ENCODE results near the gene HOXA2.

GRCh38 chr7:27112955-27113949 lies 10.8 kb upstream of the HOXA2 start:
- TF ChIP-seq USF2 (IDR thresholded peaks at IDR 0.05; ENCODE audit: low read length) (no peak), POLR2A (IDR thresholded peaks at IDR 0.05; ENCODE audit: control extremely low read depth in 1 of 2, low read depth in 2 of 2, low read length in 2 of 2) (no peak), RXRA (IDR thresholded peaks at IDR 0.05; ENCODE audit: insufficient read depth, low read depth, low read length) (no peak), JUND (IDR thresholded peaks at IDR 0.05; ENCODE audit: low read length) (no peak), EP300 (IDR thresholded peaks at IDR 0.05; ENCODE audit: borderline replicate concordance in 1 of 2, low read depth in 2 of 2, low read length in 2 of 2) (no peak), SRF (IDR thresholded peaks at IDR 0.05; ENCODE audit: low read depth, low read length) (no peak), CTCF (IDR thresholded peaks at IDR 0.05; ENCODE audit: control extremely low read depth in 1 of 3, insufficient read depth in 1 of 3, low read depth in 1 of 3, low read length in 3 of 3) (no peak), MAX (IDR thresholded peaks at IDR 0.05) (no peak), YY1 (IDR thresholded peaks at IDR 0.05; ENCODE audit: low read depth, low read length) (peak; percentile 30; the same call in 1 of the 2 replicates), RNF2 (IDR thresholded peaks at IDR 0.05; ENCODE audit: borderline replicate concordance, low read depth, low read length, missing control alignments, poor library complexity, severe bottlenecking) (peak; percentile 98), POLR2AphosphoS5 (IDR thresholded peaks at IDR 0.05; ENCODE audit: low read depth, low read length) (no peak), ATF3 (IDR thresholded peaks at IDR 0.05; ENCODE audit: insufficient read depth, low read depth, low read length) (no peak), CEBPB (IDR thresholded peaks at IDR 0.05; ENCODE audit: low read depth, low read length) (no peak)
